Liver (tissue), 9 donors: ENCODE data around the gene RCN2. TPM values are rescaled to one million over a fixed set of nuclear protein-coding genes. Genes with fewer than 3 reads are reported as not detected.

Source experiments
- DNase-seq: peaks from one replicate; pipeline ENCODE4 v3.0.0-alpha.2; 2017; ENCODE audit warnings: low spot score
- H3K27ac ChIP-seq, 2 donors: one replicate each; pipeline ENCODE4 v1.7.0; 2013; ENCODE audit warnings: inconsistent platforms in 2 of 2, low read length in 2 of 2, control low read depth in 1 of 2, low read depth in 1 of 2, mild to moderate bottlenecking in 1 of 2
- H3K27me3 ChIP-seq, 4 donors: one replicate each; pipeline versions ENCODE4 v1.6.1 to v1.7.0; 2013; ENCODE audit warnings: low read length in 3 of 4, inconsistent platforms in 1 of 4, mild to moderate bottlenecking in 1 of 4, moderate library complexity in 1 of 4; ENCODE audit not compliant: control insufficient read depth in 4 of 4, insufficient read depth in 4 of 4
- H3K36me3 ChIP-seq, 4 donors: one replicate each; pipeline versions ENCODE4 v1.6.1 to v1.7.0; 2013; ENCODE audit warnings: low read length in 3 of 4, mild to moderate bottlenecking in 3 of 4, low read depth in 1 of 4, moderate library complexity in 1 of 4; ENCODE audit not compliant: control insufficient read depth in 4 of 4, insufficient read depth in 3 of 4
- H3K4me1 ChIP-seq, 4 donors: one replicate each; pipeline versions ENCODE4 v1.6.1 to v1.7.0; 2013; ENCODE audit warnings: low read length in 3 of 4, mild to moderate bottlenecking in 3 of 4, moderate library complexity in 1 of 4; ENCODE audit not compliant: control insufficient read depth in 4 of 4, insufficient read depth in 4 of 4
- H3K4me3 ChIP-seq, 3 donors: one replicate each; pipeline versions ENCODE4 v1.6.1 to v1.7.0; 2013; ENCODE audit warnings: low read length in 3 of 3, control low read depth in 1 of 3, low read depth in 1 of 3, mild to moderate bottlenecking in 1 of 3
- H3K9ac ChIP-seq, 2 donors: one replicate each; pipeline ENCODE4 v1.7.0; 2013; ENCODE audit warnings: low read length in 2 of 2, mild to moderate bottlenecking in 2 of 2, moderate library complexity in 2 of 2, control low read depth in 1 of 2, low read depth in 1 of 2
- H3K9me3 ChIP-seq, 4 donors: one replicate each; pipeline versions ENCODE4 v1.6.1 to v1.7.0; 2013; ENCODE audit warnings: low read length in 3 of 4; ENCODE audit not compliant: control insufficient read depth in 4 of 4
- ATF3 ChIP-seq: IDR thresholded peaks from 2 replicates; pipeline ENCODE4 v1.6.1; 2016; ENCODE audit warnings: antibody characterized with exemption
- CTCF ChIP-seq: fragments of 150-350 bp; IDR thresholded peaks from 2 replicates; pipeline ENCODE4 v1.5.1; 2017; ENCODE audit warnings: improper control_type of control experiment, low read depth, low read length; ENCODE audit not compliant: missing input control
- EGR1 ChIP-seq, 2 donors: IDR thresholded peaks; 2 replicates each; pipeline ENCODE4 v1.6.1; 2016 to 2018; ENCODE audit warnings: antibody characterized with exemption in 2 of 2, low read depth in 2 of 2
- FOXA1 ChIP-seq: IDR thresholded peaks from 2 replicates; pipeline ENCODE4 v1.6.1; 2016; ENCODE audit warnings: antibody characterized with exemption
- FOXA2 ChIP-seq: IDR thresholded peaks from 2 replicates; pipeline ENCODE4 v1.6.1; 2016; ENCODE audit warnings: antibody characterized with exemption
- GABPA ChIP-seq, 2 donors: IDR thresholded peaks in 1 of 2; conservative IDR thresholded peaks in 1 of 2; 2 replicates each; pipeline ENCODE4 v1.6.1; 2016; ENCODE audit warnings: antibody characterized with exemption in 2 of 2, mild to moderate bottlenecking in 1 of 2, moderate library complexity in 1 of 2
- HNF4A ChIP-seq, 2 donors: conservative IDR thresholded peaks; 2 replicates each; pipeline ENCODE4 v1.6.1; 2016; ENCODE audit warnings: antibody characterized with exemption in 2 of 2, mild to moderate bottlenecking in 2 of 2
- HNF4G ChIP-seq: IDR thresholded peaks from 2 replicates; pipeline ENCODE4 v1.6.1; 2016; ENCODE audit warnings: antibody characterized with exemption
- JUND ChIP-seq, 2 donors: IDR thresholded peaks; 2 replicates each; pipeline ENCODE4 v1.6.1; 2016; ENCODE audit warnings: antibody characterized with exemption in 2 of 2
- MAX ChIP-seq: IDR thresholded peaks from 2 replicates; pipeline ENCODE4 v1.6.1; 2016; ENCODE audit warnings: antibody characterized with exemption
- NR2F2 ChIP-seq: IDR thresholded peaks from 2 replicates; pipeline ENCODE4 v1.6.1; 2016; ENCODE audit warnings: antibody characterized with exemption
- RAD21 ChIP-seq, 2 donors: IDR thresholded peaks; 2 replicates each; pipeline ENCODE4 v1.6.1; 2016; ENCODE audit warnings: antibody characterized with exemption in 2 of 2, mild to moderate bottlenecking in 2 of 2
- REST ChIP-seq: IDR thresholded peaks from 2 replicates; pipeline ENCODE4 v1.6.1; 2016; ENCODE audit warnings: antibody characterized with exemption, mild to moderate bottlenecking
- RXRA ChIP-seq, 2 donors: IDR thresholded peaks; 2 replicates each; pipeline ENCODE4 v1.6.1; 2017 to 2018; ENCODE audit warnings: antibody characterized with exemption in 2 of 2, mild to moderate bottlenecking in 1 of 2
- SP1 ChIP-seq: IDR thresholded peaks from 2 replicates; pipeline ENCODE4 v1.6.1; 2018; ENCODE audit warnings: antibody characterized with exemption, mild to moderate bottlenecking
- TAF1 ChIP-seq: conservative IDR thresholded peaks from 2 replicates; pipeline ENCODE4 v1.6.1; 2016; ENCODE audit warnings: antibody characterized with exemption, mild to moderate bottlenecking
- YY1 ChIP-seq: IDR thresholded peaks from 2 replicates; pipeline ENCODE4 v1.6.1; 2016; ENCODE audit warnings: antibody characterized with exemption, mild to moderate bottlenecking
- ZBTB33 ChIP-seq: IDR thresholded peaks from 2 replicates; pipeline ENCODE4 v1.6.1; 2016; ENCODE audit warnings: antibody characterized with exemption
- WGBS: extraction: QIAGEN DNeasy Blood & Tissue Kit; methylation state at CpG from one replicate; pipeline ENCODE4 v1.1.7; 2013; 5-methylcytosine and 5-hydroxymethylcytosine counted together
- polyA plus RNA-seq, 2 donors: library from polyadenylated mRNA; stranded (reverse) in 1 of 2; unstranded in 1 of 2; fragments of 200-250 nt in 1 of 2; fragments of >200 nt in 1 of 2; fragmentation: Nextera tagmentation in 1 of 2; extraction: Ambion mirVana in 1 of 2; gene quantifications; one replicate each; pipeline versions ENCODE4 v1.2.1 to v1.2.3, GENCODE V29; 2013 to 2015
- total RNA-seq, 2 donors: library from RNA; depleted of rRNA; stranded (reverse); fragments of >200 nt; gene quantifications; one replicate each; pipeline ENCODE4 v1.2.3, GENCODE V29; 2014
- donor health status: healthy.
- donor health status: healthy.
- donor health status: healthy.
- donor health status: healthy.
- donor health status: healthy.

Gene RCN2
- total and polyA plus RNA-seq, 4 donors = 8.7 to 28.2 (median 15.1) TPM

- H3K27me3 ChIP-seq = no peaks in the 10 kb centered on the region
- peak overlapping the region; percentile 82 to 85 for H3K9ac ChIP-seq
- WGBS = 33% methylated on average over 9 of the region's 9 CpGs
- DNase-seq = no peak
- no peak for TF ChIP-seq FOXA2
- TF ChIP-seq YY1 = no peak
- TF ChIP-seq ZBTB33 = no peak
- TF ChIP-seq ATF3 = no peak
- TF ChIP-seq FOXA1 = no peak
- TF ChIP-seq REST = no peak
- TF ChIP-seq NR2F2 = no peak
- TF ChIP-seq RAD21 (IDR thresholded peaks at IDR 0.05) = no peak
- no peak for TF ChIP-seq CTCF
- no peak for TF ChIP-seq EGR1 (IDR thresholded peaks at IDR 0.05; ENCODE audit: low read depth in 2 of 2)
- TF ChIP-seq JUND (IDR thresholded peaks at IDR 0.05) = no peak
- no peak for TF ChIP-seq MAX
- no peak for TF ChIP-seq TAF1
- TF ChIP-seq GABPA (IDR thresholded peaks at IDR 0.05 in 1 of 2, conservative IDR thresholded peaks at IDR 0.05 in 1 of 2) = no peak
- TF ChIP-seq SP1 = no peak
- no peak for TF ChIP-seq HNF4A (conservative IDR thresholded peaks at IDR 0.05)
- no peak for TF ChIP-seq RXRA (IDR thresholded peaks at IDR 0.05)
- TF ChIP-seq HNF4G = no peak
- H3K9me3 ChIP-seq = no peaks in the 10 kb centered on the region
- no peaks in the 10 kb centered on the region for H3K36me3 ChIP-seq
- peak overlapping the region; percentile 89 to 95 for H3K27ac ChIP-seq
- H3K4me3 ChIP-seq = peak overlapping the region; percentile 57 to 88 (median 87)
- peaks cover 3 to 30% (median 22%) of the 10 kb centered on the region in 4 donors for H3K4me1 ChIP-seq
Measured at GRCh38 chr15:76905855-76906254, 25.7 kb upstream of the RCN2 start.
